Measurements from ENCODE around the gene APOL4.
A peak's percentile ranks its signal among the peaks of the same experiment; 100 is the strongest.

Gene APOL4

GRCh38 chr22:36222887-36223450, 21.4 kb upstream of the APOL4 start:
- H3K4me1 ChIP-seq (ENCODE audit: control insufficient read depth in 1 of 2, insufficient read depth in 1 of 2, low read depth in 1 of 2, low read length in 1 of 2): no peaks in the 10 kb centered on the region
- H3K27me3 ChIP-seq: peaks cover 9% of the 10 kb centered on the region
- no peak overlapping the region for H3K4me3 ChIP-seq (ENCODE audit: low read depth in 1 of 2, low read length in 1 of 2)
- no peak overlapping the region for H3K27ac ChIP-seq
- no peak for TF ChIP-seq CTCF (IDR thresholded peaks at IDR 0.05)
- peaks cover 20% of the 10 kb centered on the region for H3K36me3 ChIP-seq
- H3K9me3 ChIP-seq: no peaks in the 10 kb centered on the region

GRCh38 chr22:36221799-36222751, 20.5 kb upstream of the APOL4 start:
- Histone ChIP-seq H3K9me3 (no peaks in the 10 kb centered on the region), H3K4me3 (ENCODE audit: low read depth in 1 of 2, low read length in 1 of 2) (no peak overlapping the region), H3K27ac (peak overlapping the region; percentile 3), H3K4me1 (ENCODE audit: control insufficient read depth in 1 of 2, insufficient read depth in 1 of 2, low read depth in 1 of 2, low read length in 1 of 2) (no peaks in the 10 kb centered on the region), H3K36me3 (peaks cover 12% of the 10 kb centered on the region), H3K27me3 (peaks cover 9% of the 10 kb centered on the region)
- TF ChIP-seq CTCF (IDR thresholded peaks at IDR 0.05): peak; percentile 67

- no peak overlapping the region for H3K4me3 ChIP-seq (ENCODE audit: low read depth in 1 of 2, low read length in 1 of 2)
- TF ChIP-seq CTCF (IDR thresholded peaks at IDR 0.05): no peak
- H3K27ac ChIP-seq: no peak overlapping the region
- no peaks in the 10 kb centered on the region for H3K9me3 ChIP-seq
- H3K36me3 ChIP-seq: peaks cover 3% of the 10 kb centered on the region
- no peaks in the 10 kb centered on the region for H3K4me1 ChIP-seq (ENCODE audit: control insufficient read depth in 1 of 2, insufficient read depth in 1 of 2, low read depth in 1 of 2, low read length in 1 of 2)
- H3K27me3 ChIP-seq: peaks cover 9% of the 10 kb centered on the region
Measured at GRCh38 chr22:36220451-36220921, 18.9 kb upstream of the APOL4 start.

GRCh38 chr22:36218648-36219193, 17.1 kb upstream of the APOL4 start:
- Histone ChIP-seq H3K27ac (no peak overlapping the region), H3K36me3 (no peaks in the 10 kb centered on the region), H3K4me1 (ENCODE audit: control insufficient read depth in 1 of 2, insufficient read depth in 1 of 2, low read depth in 1 of 2, low read length in 1 of 2) (peaks cover 1 to 3% of the 10 kb centered on the region in 2 experiments), H3K27me3 (peaks cover 9% of the 10 kb centered on the region), H3K9me3 (no peaks in the 10 kb centered on the region), H3K4me3 (ENCODE audit: low read depth in 1 of 2, low read length in 1 of 2) (no peak overlapping the region)
- TF ChIP-seq CTCF (IDR thresholded peaks at IDR 0.05): no peak

- H3K4me1 ChIP-seq (ENCODE audit: control insufficient read depth in 1 of 2, insufficient read depth in 1 of 2, low read depth in 1 of 2, low read length in 1 of 2): peaks cover 29 to 30% of the 10 kb centered on the region in 2 experiments
- H3K36me3 ChIP-seq: no peaks in the 10 kb centered on the region
- TF ChIP-seq CTCF (IDR thresholded peaks at IDR 0.05): no peak
- H3K27me3 ChIP-seq: peaks cover 9% of the 10 kb centered on the region
- H3K27ac ChIP-seq: no peak overlapping the region
- no peak overlapping the region for H3K4me3 ChIP-seq (ENCODE audit: low read depth in 1 of 2, low read length in 1 of 2)
- H3K9me3 ChIP-seq: no peaks in the 10 kb centered on the region
Measured at GRCh38 chr22:36215981-36216380, 14.4 kb upstream of the APOL4 start.
